Nephron progenitor cell (in vitro differentiated cells): ENCODE measurements around the gene ANKRD6.
A peak's percentile ranks its signal among the peaks of the same experiment; 100 is the strongest.

Source experiments
- DNase-seq: peaks from one replicate; pipeline ENCODE4 v3.0.0; 2021
- H3K27ac Mint-ChIP-seq: 2 replicates; pipeline ENCODE4 v1.8.0; 2021; ENCODE audit warnings: mild to moderate bottlenecking, moderate library complexity, mixed read lengths
- H3K27me3 Mint-ChIP-seq: 2 replicates; pipeline ENCODE4 v1.8.0; 2021; ENCODE audit warnings: mild to moderate bottlenecking, low read depth, mixed read lengths; ENCODE audit not compliant: poor library complexity
- H3K36me3 Mint-ChIP-seq: 2 replicates; pipeline ENCODE4 v1.8.0; 2021; ENCODE audit warnings: low read depth, mixed read lengths
- H3K4me1 Mint-ChIP-seq: 2 replicates; pipeline ENCODE4 v1.8.0; 2021; ENCODE audit warnings: mixed read lengths
- H3K4me3 Mint-ChIP-seq: 2 replicates; pipeline ENCODE4 v1.8.0; 2021; ENCODE audit warnings: mild to moderate bottlenecking, moderate library complexity, mixed read lengths
- H3K9me3 Mint-ChIP-seq: 2 replicates; pipeline ENCODE4 v1.8.0; 2021; ENCODE audit warnings: mild to moderate bottlenecking, moderate library complexity, mixed read lengths
- CTCF ChIP-seq: fragments of 200-600 bp; sonication (generic); IDR thresholded peaks from 2 replicates; pipeline ENCODE4 v1.5.0; 2021; ENCODE audit warnings: antibody characterized with exemption

Gene ANKRD6

GRCh38 chr6:89563866-89564265, 130.9 kb downstream of the ANKRD6 start:
- H3K36me3 Mint-ChIP-seq: no peaks in the 10 kb centered on the region
- peaks cover 5% of the 10 kb centered on the region for H3K9me3 Mint-ChIP-seq
- no peak for TF ChIP-seq CTCF
- H3K27ac Mint-ChIP-seq: no peak overlapping the region
- no peak for DNase-seq
- H3K4me3 Mint-ChIP-seq: no peak overlapping the region
- peaks cover 18% of the 10 kb centered on the region for H3K27me3 Mint-ChIP-seq
- H3K4me1 Mint-ChIP-seq: peaks cover 61% of the 10 kb centered on the region

GRCh38 chr6:89564752-89565427, 131.9 kb downstream of the ANKRD6 start:
- no peak overlapping the region for H3K27ac Mint-ChIP-seq

DNA sequence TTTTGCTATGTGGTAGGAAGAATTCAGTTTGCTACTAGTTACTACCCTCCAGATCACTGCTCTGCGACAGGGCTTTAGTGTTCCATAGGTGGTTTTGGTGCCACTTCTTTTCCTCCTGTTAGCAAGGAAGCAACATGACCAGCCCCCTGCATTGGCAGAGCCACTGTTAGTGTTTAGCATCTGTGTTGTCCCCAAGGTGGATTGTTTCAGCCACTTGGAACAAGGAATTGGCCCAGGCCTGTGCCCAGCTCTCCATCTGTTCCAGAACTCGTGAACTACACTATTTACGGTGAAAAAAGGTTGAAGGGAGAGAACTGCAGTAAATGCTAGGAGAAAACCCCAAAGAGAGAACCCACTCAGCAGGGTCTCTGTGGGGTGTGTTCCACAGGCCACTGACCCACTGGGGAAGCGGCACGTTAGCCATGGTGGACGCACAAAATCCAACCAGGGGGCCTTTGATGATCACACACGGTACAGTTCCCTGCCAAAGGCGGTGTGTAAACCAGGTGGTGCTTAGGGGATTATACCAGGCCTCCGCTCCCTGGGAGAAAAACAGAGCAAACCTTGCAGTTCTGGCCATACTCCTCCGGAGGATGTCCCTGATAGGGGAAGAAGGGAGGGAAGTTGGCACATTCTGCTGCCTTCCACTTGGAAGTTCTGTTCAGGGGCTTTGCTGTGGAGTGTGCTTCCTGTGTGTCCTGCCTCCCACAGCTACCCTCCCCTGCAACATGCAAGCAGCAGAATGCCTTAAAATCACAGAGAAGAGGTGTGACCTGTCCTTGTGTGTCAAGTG, 133.3 kb downstream of the ANKRD6 start:
- Mint-ChIP-seq H3K4me3 (no peak overlapping the region), H3K4me1 (peaks cover 59% of the 10 kb centered on the region), H3K9me3 (no peaks in the 10 kb centered on the region), H3K36me3 (peaks cover 15% of the 10 kb centered on the region), H3K27me3 (peaks cover 15% of the 10 kb centered on the region), H3K27ac (peak overlapping the region; percentile 62)
- DNase-seq: no peak
- no peak for TF ChIP-seq CTCF

More at GRCh38 chr6:89564752-89565427, 131.9 kb downstream of the ANKRD6 start:
- Mint-ChIP-seq H3K4me1 (peaks cover 61% of the 10 kb centered on the region), H3K27me3 (peaks cover 18% of the 10 kb centered on the region), H3K9me3 (no peaks in the 10 kb centered on the region), H3K36me3 (peaks cover 9% of the 10 kb centered on the region), H3K4me3 (no peak overlapping the region)
- DNase-seq: no peak
- TF ChIP-seq CTCF: no peak

GRCh38 chr6:89566930-89567629, 134.1 kb downstream of the ANKRD6 start:
- H3K36me3 Mint-ChIP-seq: peaks cover 24% of the 10 kb centered on the region
- no peaks in the 10 kb centered on the region for H3K9me3 Mint-ChIP-seq
- no peak for TF ChIP-seq CTCF
- no peak overlapping the region for H3K4me3 Mint-ChIP-seq
- peaks cover 15% of the 10 kb centered on the region for H3K27me3 Mint-ChIP-seq
- peak overlapping the region; percentile 29 for H3K27ac Mint-ChIP-seq
- DNase-seq: peak; percentile 13
- H3K4me1 Mint-ChIP-seq: peaks cover 50% of the 10 kb centered on the region

DNA sequence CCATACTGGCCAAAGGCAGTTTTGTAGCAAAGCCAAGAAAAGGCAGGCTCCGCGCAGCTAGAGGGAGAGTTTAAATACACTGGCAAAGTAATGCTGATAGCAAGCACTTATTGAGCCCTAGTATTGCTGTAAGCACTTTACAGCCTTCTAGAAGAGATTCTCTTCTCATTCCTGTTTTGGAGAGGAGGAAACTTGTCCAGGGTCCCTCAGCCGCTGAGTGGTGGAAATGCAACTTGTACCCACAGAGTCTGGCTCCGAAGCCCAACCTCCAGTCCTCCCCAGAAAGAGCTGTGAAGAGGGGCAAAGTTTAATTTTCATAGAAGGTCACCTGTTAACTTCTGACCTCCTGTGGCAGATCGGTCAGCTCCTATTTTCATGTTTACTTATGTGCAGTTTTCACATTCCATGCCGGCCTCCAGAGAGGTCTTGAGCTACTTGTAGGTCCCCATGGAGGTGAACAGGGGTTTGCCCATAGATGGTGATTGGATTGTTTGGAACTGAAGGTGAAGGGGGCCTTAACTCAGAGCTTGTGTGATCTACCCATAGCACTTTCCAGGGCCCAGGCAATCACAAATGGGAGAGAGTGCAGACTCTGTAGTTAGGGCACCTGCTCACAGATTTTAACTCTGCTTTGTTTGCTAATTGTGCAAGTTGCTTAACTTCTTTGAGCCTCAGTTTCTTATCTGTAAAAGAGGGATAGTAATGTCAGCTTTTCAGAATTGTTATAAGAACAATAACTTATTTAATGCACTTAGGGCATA, 134.9 kb downstream of the ANKRD6 start:
- peaks cover 10% of the 10 kb centered on the region for H3K27me3 Mint-ChIP-seq
- peaks cover 43% of the 10 kb centered on the region for H3K4me1 Mint-ChIP-seq
- no peak overlapping the region for H3K27ac Mint-ChIP-seq
- no peak for TF ChIP-seq CTCF
- DNase-seq: no peak
- H3K4me3 Mint-ChIP-seq: no peak overlapping the region
- no peaks in the 10 kb centered on the region for H3K9me3 Mint-ChIP-seq
- H3K36me3 Mint-ChIP-seq: peaks cover 31% of the 10 kb centered on the region
